GM12873 (cell line): ENCODE data around the gene FSTL5.

Experiments
- CTCF ChIP-seq: IDR thresholded peaks from 2 replicates; pipeline ENCODE4 v1.5.1; 2012; ENCODE audit warnings: low read depth, mild to moderate bottlenecking, moderate library complexity, low read length, control low read depth; ENCODE audit not compliant: insufficient read depth; ENCODE audit errors: missing control alignments

Gene FSTL5

DNA sequence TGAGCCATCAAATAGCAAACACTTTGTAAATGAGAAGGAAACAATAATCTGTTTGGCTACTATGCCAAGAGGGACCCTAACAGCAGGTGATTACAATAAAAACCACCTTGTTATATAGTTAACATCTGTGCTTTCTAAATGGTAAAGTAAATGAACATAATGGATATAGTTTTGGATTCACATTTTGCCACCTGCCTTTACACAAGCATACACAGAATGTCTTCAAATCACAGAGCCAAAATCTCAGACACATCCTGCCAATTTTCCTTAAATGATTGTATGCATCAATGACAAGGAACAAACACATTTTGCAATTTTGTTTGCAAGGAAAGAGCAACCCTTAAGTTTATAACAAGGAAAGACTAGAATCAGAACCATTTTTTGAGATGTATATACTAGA, 334.2 kb downstream of the FSTL5 start:
- TF ChIP-seq CTCF, result no peak

GRCh38 chr4:161828061-161828460, 335.7 kb downstream of the FSTL5 start:
- TF ChIP-seq CTCF, result no peak

- no peak for TF ChIP-seq CTCF
Measured at GRCh38 chr4:161827013-161827412, 336.8 kb downstream of the FSTL5 start.

GRCh38 chr4:161823450-161823849, 340.4 kb downstream of the FSTL5 start:
- TF ChIP-seq CTCF, result no peak

- no peak for TF ChIP-seq CTCF
Measured at GRCh38 chr4:161822174-161822573, 341.6 kb downstream of the FSTL5 start.

GRCh38 chr4:161817914-161818313, 345.9 kb downstream of the FSTL5 start:
- no peak for TF ChIP-seq CTCF

GRCh38 chr4:161816958-161817357, 346.8 kb downstream of the FSTL5 start:
- no peak for TF ChIP-seq CTCF
